Retinal pigment epithelial cell (primary cell): ENCODE data around the gene FAM170B.

ENCODE experiments used
- DNase-seq: peaks from one replicate; pipeline ENCODE4 v3.0.0-alpha.2; 2010; ENCODE audit warnings: low read depth
- H3K4me3 ChIP-seq: 2 replicates; pipeline ENCODE4 v1.5.1; 2011; ENCODE audit warnings: mild to moderate bottlenecking, low read length, control low read depth, moderate library complexity
- CTCF ChIP-seq: conservative IDR thresholded peaks from 2 replicates; pipeline ENCODE4 v1.5.1; 2011; ENCODE audit warnings: low read depth, low read length, control low read depth, inconsistent platforms

The FAM170B gene

GRCh38 chr10:49133706-49134248, at the start of gene FAM170B:
FAM170B (minus strand) TSS chr10:49134021; CDS start chr10:49133918, 103 bp downstream.
- H3K4me3 ChIP-seq, result no peak within 1 kb of the TSS
- no peak for DNase-seq
- no peak for TF ChIP-seq CTCF

GRCh38 chr10:49182776-49183175, 49.0 kb upstream of the FAM170B start:
- H3K4me3 ChIP-seq, result no peak overlapping the region

GRCh38 chr10:49180444-49180860, 46.6 kb upstream of the FAM170B start:
- DNase-seq, result no peak
- no peak for TF ChIP-seq CTCF

More at GRCh38 chr10:49182776-49183175, 49.0 kb upstream of the FAM170B start:
- DNase-seq, result no peak
- no peak for TF ChIP-seq CTCF

GRCh38 chr10:49179699-49180443, 46.0 kb upstream of the FAM170B start:
- no peak for DNase-seq
- no peak overlapping the region for H3K4me3 ChIP-seq
- TF ChIP-seq CTCF, result no peak

More at GRCh38 chr10:49180444-49180860, 46.6 kb upstream of the FAM170B start:
- no peak overlapping the region for H3K4me3 ChIP-seq

GRCh38 chr10:49178489-49179471, 45.0 kb upstream of the FAM170B start:
- DNase-seq, result no peak
- no peak overlapping the region for H3K4me3 ChIP-seq
- no peak for TF ChIP-seq CTCF

GRCh38 chr10:49177391-49178355, 43.9 kb upstream of the FAM170B start:
- no peak overlapping the region for H3K4me3 ChIP-seq
- TF ChIP-seq CTCF, result no peak
- DNase-seq, result no peak
